HCT116 (cell line): ENCODE data around the gene IFITM5.

Experiments
- CBX3 ChIP-seq: IDR thresholded peaks from 2 replicates; pipeline ENCODE4 v1.6.1; 2012; ENCODE audit warnings: low read depth
- CEBPB ChIP-seq: IDR thresholded peaks from 2 replicates; pipeline ENCODE4 v1.6.1; 2012; ENCODE audit warnings: low read depth
- CTCF ChIP-seq, 3 experiments: fragments of 200-600 bp in 1 of 3; sonication (generic) in 1 of 3; IDR thresholded peaks in 2 of 3; conservative IDR thresholded peaks in 1 of 3; 2 replicates each; pipeline ENCODE4 v1.5.1; 2012 to 2017; ENCODE audit warnings: low read depth in 2 of 3, low read length in 2 of 3, antibody characterized with exemption in 1 of 3, borderline replicate concordance in 1 of 3, control low read depth in 1 of 3, mild to moderate bottlenecking in 1 of 3, mixed read lengths in 1 of 3, mixed run types in 1 of 3, moderate library complexity in 1 of 3; ENCODE audit not compliant: insufficient read depth in 1 of 3
- EGR1 ChIP-seq: IDR thresholded peaks from 2 replicates; pipeline ENCODE4 v1.6.1; 2012; ENCODE audit warnings: low read depth
- EZH2 ChIP-seq: fragments of 200-600 bp; sonication (generic); IDR thresholded peaks from 2 replicates; pipeline ENCODE4 v1.6.1; 2017; ENCODE audit warnings: antibody characterized with exemption, mixed run types
- EZH2phosphoT487 ChIP-seq: fragments of 200-600 bp; IDR thresholded peaks from 2 replicates; pipeline ENCODE4 v1.6.1; 2018; ENCODE audit warnings: antibody characterized with exemption, borderline replicate concordance
- JUND ChIP-seq: IDR thresholded peaks from 2 replicates; pipeline ENCODE4 v1.6.1; 2012
- MAX ChIP-seq: IDR thresholded peaks from 2 replicates; pipeline ENCODE4 v1.6.1; 2012
- POLR2A ChIP-seq: IDR thresholded peaks from 2 replicates; pipeline ENCODE4 v1.7.0; 2011; ENCODE audit warnings: borderline replicate concordance; ENCODE audit not compliant: insufficient read depth, insufficient read length; ENCODE audit errors: extremely low read depth
- POLR2AphosphoS5 ChIP-seq: IDR thresholded peaks from 2 replicates; pipeline ENCODE4 v1.6.1; 2011; ENCODE audit warnings: mild to moderate bottlenecking, low read depth, low read length, moderate library complexity
- REST ChIP-seq: IDR thresholded peaks from 2 replicates; pipeline ENCODE4 v1.6.1; 2012; ENCODE audit warnings: low read depth
- SP1 ChIP-seq: IDR thresholded peaks from 2 replicates; pipeline ENCODE4 v1.6.1; 2012; ENCODE audit warnings: low read depth
- TCF7L2 ChIP-seq: IDR thresholded peaks from 2 replicates; pipeline ENCODE4 v1.7.0; 2011; ENCODE audit warnings: borderline replicate concordance, inconsistent platforms; ENCODE audit not compliant: insufficient read depth, insufficient read length; ENCODE audit errors: extremely low read depth
- ZNF274 ChIP-seq: fragments of 200-500 bp; sonication (Bioruptor generic); IDR thresholded peaks from 2 replicates; pipeline ENCODE4 v1.6.1; 2014; ENCODE audit warnings: mild to moderate bottlenecking, low read depth, low read length, inconsistent platforms

- TF ChIP-seq ZNF274 = no peak
- no peak for TF ChIP-seq CTCF (IDR thresholded peaks at IDR 0.05 in 2 of 3, conservative IDR thresholded peaks at IDR 0.05 in 1 of 3; ENCODE audit: borderline replicate concordance in 1 of 3, insufficient read depth in 1 of 3, low read depth in 2 of 3, low read length in 2 of 3)
- no peak for TF ChIP-seq EZH2
- TF ChIP-seq POLR2A = no peak
- no peak for TF ChIP-seq POLR2AphosphoS5
- TF ChIP-seq CEBPB = no peak
- TF ChIP-seq EGR1 = no peak
- TF ChIP-seq MAX = no peak
- no peak for TF ChIP-seq JUND
- no peak for TF ChIP-seq REST
- no peak for TF ChIP-seq TCF7L2
- TF ChIP-seq CBX3 = no peak
- TF ChIP-seq SP1 = no peak
- no peak for TF ChIP-seq EZH2phosphoT487
Measured at GRCh38 chr11:331358-332060, 32.2 kb upstream of the IFITM5 start.
